CD4-positive, alpha-beta T cell treated with Interleukin-15 for 4 hours (primary cell): Measurements from ENCODE around the gene SLFN12L.

ENCODE experiments used
- DNase-seq: peaks from one replicate; pipeline ENCODE4 v3.0.0-alpha.2; 2020; ENCODE audit warnings: low spot score

Gene SLFN12L

GRCh38 chr17:35432176-35433074 is 105.1 kb downstream of the SLFN12L start, which contains the start of gene SLFN12:
Gene SLFN12 (minus strand): TSS chr17:35432500. CDS start chr17:35423028, 9,472 bp downstream.
- DNase-seq: peak; percentile 76

- no peak for DNase-seq
Observed at GRCh38 chr17:35429702-35430101, 107.8 kb downstream of the SLFN12L start.

GRCh38 chr17:35428229-35428628 is 109.2 kb downstream of the SLFN12L start:
- no peak for DNase-seq

GRCh38 chr17:35423761-35424160 is 113.7 kb downstream of the SLFN12L start:
- no peak for DNase-seq
